Kidney (tissue), 14 donors: Measurements from ENCODE around the gene APP. TPM values are rescaled to one million over a fixed set of nuclear protein-coding genes. Genes with fewer than 3 reads are reported as not detected.
A peak's percentile ranks its signal among the peaks of the same experiment; 100 is the strongest.

ENCODE experiments used
- DNase-seq, 5 donors: peaks; one replicate each; pipeline ENCODE4 v3.0.0-alpha.2; 2013 to 2020
- FAIRE-seq: peaks from 2 replicates; lab custom pipeline; 2012; peaks lifted over from hg19 to GRCh38; lab: Jason Lieb, UNC
- H3K27ac ChIP-seq, 2 donors: one replicate each; pipeline ENCODE4 v1.7.0; 2013; ENCODE audit warnings: low read depth in 2 of 2, low read length in 2 of 2, inconsistent platforms in 1 of 2
- H3K27me3 ChIP-seq: one replicate; pipeline ENCODE4 v1.7.1; 2013; ENCODE audit warnings: low read length, inconsistent platforms; ENCODE audit not compliant: control insufficient read depth, insufficient read depth
- H3K36me3 ChIP-seq, 3 donors: one replicate each; pipeline versions ENCODE4 v1.7.0 to v1.7.1; 2013; ENCODE audit warnings: low read length in 3 of 3, control low read depth in 1 of 3, inconsistent platforms in 1 of 3; ENCODE audit not compliant: insufficient read depth in 3 of 3, control insufficient read depth in 2 of 3
- H3K4me1 ChIP-seq, 3 donors: one replicate each; pipeline versions ENCODE4 v1.7.0 to v1.7.1; 2013; ENCODE audit warnings: low read length in 3 of 3, inconsistent platforms in 1 of 3, low read depth in 1 of 3; ENCODE audit not compliant: control insufficient read depth in 2 of 3, insufficient read depth in 2 of 3
- H3K4me3 ChIP-seq, 3 donors: one replicate each; pipeline versions ENCODE4 v1.7.0 to v1.8.1; 2013; ENCODE audit warnings: low read length in 3 of 3, control low read depth in 1 of 3, inconsistent platforms in 1 of 3
- H3K9ac ChIP-seq, 3 donors: one replicate each; pipeline versions ENCODE4 v1.7.0 to v1.7.1; 2013; ENCODE audit warnings: low read length in 3 of 3, control low read depth in 1 of 3, inconsistent platforms in 1 of 3
- H3K9me3 ChIP-seq, 3 donors: one replicate each; pipeline versions ENCODE4 v1.7.0 to v1.7.1; 2013; ENCODE audit warnings: low read length in 3 of 3, control low read depth in 1 of 3, inconsistent platforms in 1 of 3; ENCODE audit not compliant: control insufficient read depth in 2 of 3, insufficient read depth in 1 of 3
- CTCF ChIP-seq: IDR thresholded peaks from 3 replicates; pipeline ENCODE4 v1.5.1; 2012; ENCODE audit warnings: mild to moderate bottlenecking, moderate library complexity, borderline replicate concordance; ENCODE audit not compliant: insufficient read depth; ENCODE audit errors: extremely low read depth
- intact Hi-C: fragments of 100-400 bp; cut with DNase I; formaldehyde crosslinking; loops from one replicate; pipeline ENCODE4 v1.11.1; 2022
- polyA plus RNA-seq: library from polyadenylated mRNA; stranded (reverse); fragments of 350-450 nt; fragmentation: Illumina TruSeq; extraction: RNeasy Lipid Tissue Mini Kit (QIAGEN cat#74804); gene quantifications from one replicate; pipeline ENCODE4 v1.2.3, GENCODE V29; 2014; ENCODE audit warnings: low read depth, low replicate concordance; ENCODE audit not compliant: insufficient read depth
- total RNA-seq: library from RNA; stranded (reverse); fragmentation: NEBNext Ultra II Directional; extraction: Animal tissue kit (Norgen Biotek cat#: 25700); gene quantifications from one replicate; pipeline ENCODE4 v1.2.1, GENCODE V29; 2021
- donor health status: control.
- donor health status: control.
- donor health status: control.
- donor health status: control.
- donor health status: control.
- donor health status: DM: yes; HTN: yes; CAD: no.
- donor health status: Normal renal cell carcinoma (clear cell type).

Gene APP
- total and polyA plus RNA-seq, 2 donors from 2014 or later, result 472 to 1,303 TPM

GRCh38 chr21:25944082-25944481, 226.5 kb downstream of the APP start:
- no peak overlapping the region for H3K27ac ChIP-seq
- H3K4me3 ChIP-seq, result no peak overlapping the region

GRCh38 chr21:25942135-25942534, 228.4 kb downstream of the APP start:
- H3K4me3 ChIP-seq, result no peak overlapping the region
- no peaks in the 10 kb centered on the region for H3K9me3 ChIP-seq
- intact Hi-C loops, result no loop called here
- no peak overlapping the region for H3K9ac ChIP-seq
- H3K27me3 ChIP-seq, result no peaks in the 10 kb centered on the region
- FAIRE-seq (no peak), DNase-seq (no peak)
- H3K36me3 ChIP-seq, result no peaks in the 10 kb centered on the region
- no peaks in the 10 kb centered on the region for H3K4me1 ChIP-seq
- H3K27ac ChIP-seq, result no peak overlapping the region
- no peak for TF ChIP-seq CTCF

More at GRCh38 chr21:25944082-25944481, 226.5 kb downstream of the APP start:
- Histone ChIP-seq H3K9ac (no peak overlapping the region), H3K4me1 (no peaks in the 10 kb centered on the region), H3K9me3 (no peaks in the 10 kb centered on the region), H3K27me3 (no peaks in the 10 kb centered on the region), H3K36me3 (no peaks in the 10 kb centered on the region)
- TF ChIP-seq CTCF, result no peak
- intact Hi-C loops, result no loop called here
- FAIRE-seq (no peak), DNase-seq (no peak)

- no peak overlapping the region for H3K9ac ChIP-seq
- FAIRE-seq (no peak), DNase-seq (no peak)
- no peak overlapping the region for H3K4me3 ChIP-seq
- H3K9me3 ChIP-seq, result no peaks in the 10 kb centered on the region
- no peaks in the 10 kb centered on the region for H3K4me1 ChIP-seq
- H3K27me3 ChIP-seq, result no peaks in the 10 kb centered on the region
- TF ChIP-seq CTCF, result no peak
- H3K27ac ChIP-seq, result peak overlapping the region in 1 of 2 donors; percentile 8
- intact Hi-C loops, result no loop called here
- H3K36me3 ChIP-seq, result no peaks in the 10 kb centered on the region
These were observed 231.2 kb downstream of the APP start for GRCh38 chr21:25939396-25939761.
